Colon (tissue), 2 donors: ENCODE data around the gene TRIP12.
"Not testable (repeated sequence)": the region's sequence is repeated elsewhere in the genome, so short reads cannot be mapped to it uniquely, and the experiment has no call there.

Source experiments
- FAIRE-seq: peaks from 2 replicates; lab custom pipeline; 2012; peaks lifted over from hg19 to GRCh38; lab: Jason Lieb, UNC
- donor health status: control.
- donor health status: control.

TRIP12 gene

DNA sequence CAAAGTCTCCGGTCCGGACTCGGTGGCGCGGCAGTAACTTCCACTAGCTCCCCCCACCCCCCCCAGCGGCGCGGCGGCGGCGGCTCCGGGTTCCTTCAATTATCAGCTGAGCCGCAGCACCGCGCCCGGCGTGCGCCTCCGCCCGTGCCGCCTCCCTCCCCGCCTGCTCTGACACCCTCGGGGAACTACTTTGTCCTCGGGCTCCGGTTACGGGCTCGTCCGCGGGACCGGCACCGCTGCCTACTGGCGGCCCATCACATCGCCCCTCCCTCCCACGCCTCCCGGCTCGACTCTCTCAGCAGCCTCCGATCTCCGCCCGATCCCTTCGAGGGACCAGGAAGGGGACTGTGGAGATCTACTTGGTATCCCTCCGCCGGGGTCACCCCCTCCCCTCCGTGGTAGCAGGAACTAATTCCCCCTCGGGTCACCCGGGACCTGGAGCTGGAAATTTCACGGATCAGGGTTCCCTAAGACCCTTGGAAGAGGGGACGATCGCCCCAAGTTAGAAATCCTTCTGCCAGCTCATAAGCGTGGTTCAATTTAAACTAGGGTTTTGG lies at the start of gene TRIP12:
Gene TRIP12 (minus strand): TSS at position 118 of the 557 bp plus-strand sequence. CDS start 41,930 bp downstream, outside the sequence.
- no peak for FAIRE-seq

DNA sequence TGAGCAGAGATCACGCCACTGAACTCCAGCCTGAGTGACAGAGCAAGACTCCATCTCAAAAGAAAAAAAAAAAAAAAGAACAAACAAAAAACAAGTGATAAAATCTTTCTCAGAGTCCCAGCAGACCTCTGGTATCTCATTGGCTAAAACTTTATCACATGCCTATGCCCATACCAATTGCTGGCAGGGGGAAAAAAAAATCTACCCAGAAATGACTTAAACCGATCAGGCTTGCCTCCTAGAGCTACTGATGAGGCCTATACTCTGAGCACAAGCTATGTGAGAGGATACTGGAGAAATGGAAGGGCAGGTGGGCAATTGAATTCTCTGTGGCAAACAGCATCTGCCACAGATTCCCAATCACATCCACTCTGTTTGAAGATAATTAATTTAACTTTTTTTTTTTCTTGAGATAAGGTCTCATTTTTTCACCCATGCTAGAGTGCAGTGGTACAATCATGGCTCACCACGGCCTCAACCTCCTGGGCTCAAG lies 49.5 kb upstream of the TRIP12 start:
- FAIRE-seq = no peak

- FAIRE-seq = no peak
Measured at GRCh38 chr2:229970406-229970805, 48.6 kb upstream of the TRIP12 start.

- FAIRE-seq = no peak
Measured at GRCh38 chr2:229969921-229970320, 48.1 kb upstream of the TRIP12 start.

GRCh38 chr2:229963596-229963995 lies 41.8 kb upstream of the TRIP12 start:
- FAIRE-seq = not testable (repeated sequence)

GRCh38 chr2:229956491-229956890 lies 34.7 kb upstream of the TRIP12 start:
- FAIRE-seq = no peak

GRCh38 chr2:229955663-229956062 lies 33.9 kb upstream of the TRIP12 start:
- no peak for FAIRE-seq

DNA sequence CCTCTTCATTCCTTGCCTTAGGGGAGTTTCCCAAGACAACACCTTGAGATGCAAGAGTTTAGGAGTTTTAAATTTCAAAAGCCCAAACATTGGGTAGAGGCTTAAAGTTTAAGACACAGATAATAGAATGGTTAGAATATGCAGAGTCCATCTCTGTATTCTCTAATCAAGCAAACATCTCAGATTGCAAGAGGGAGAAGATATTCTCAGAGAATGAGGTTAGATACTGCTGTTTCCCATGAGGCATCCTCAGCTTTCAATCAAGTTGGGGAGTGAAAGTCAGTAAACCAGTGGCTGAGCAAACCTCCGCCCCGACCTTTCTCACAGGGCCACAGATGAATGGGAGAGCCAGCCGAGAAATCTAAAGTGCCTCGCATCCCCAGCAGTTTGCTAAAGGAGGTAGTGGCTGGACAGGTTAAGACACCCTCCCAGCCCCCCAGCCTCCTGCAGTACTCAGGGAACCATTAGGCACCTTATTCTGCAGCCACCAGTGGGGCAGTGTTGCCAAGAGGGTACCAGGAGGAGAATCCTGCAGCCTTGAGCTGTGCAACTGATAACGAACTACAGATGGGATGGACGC lies 30.5 kb upstream of the TRIP12 start:
- FAIRE-seq = no peak

DNA sequence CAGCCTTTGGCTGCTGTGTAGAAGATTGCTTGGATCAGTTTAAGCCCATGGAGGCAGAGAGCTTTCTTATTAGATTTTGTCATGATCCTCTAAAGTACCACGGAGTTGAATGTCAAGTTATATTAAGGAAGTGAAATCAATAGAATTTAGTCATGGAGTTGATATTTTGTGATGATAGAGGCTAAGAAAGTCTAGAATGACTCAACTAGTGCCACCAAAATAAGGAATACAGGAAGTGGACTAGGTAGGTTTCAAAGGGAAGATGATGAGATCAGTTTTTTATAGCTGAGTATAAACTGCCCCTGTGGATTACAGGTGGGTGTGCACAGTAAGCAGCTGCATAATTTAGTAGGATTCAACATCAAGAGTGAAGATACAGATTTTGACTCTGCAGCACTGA lies 25.7 kb upstream of the TRIP12 start:
- FAIRE-seq = no peak

DNA sequence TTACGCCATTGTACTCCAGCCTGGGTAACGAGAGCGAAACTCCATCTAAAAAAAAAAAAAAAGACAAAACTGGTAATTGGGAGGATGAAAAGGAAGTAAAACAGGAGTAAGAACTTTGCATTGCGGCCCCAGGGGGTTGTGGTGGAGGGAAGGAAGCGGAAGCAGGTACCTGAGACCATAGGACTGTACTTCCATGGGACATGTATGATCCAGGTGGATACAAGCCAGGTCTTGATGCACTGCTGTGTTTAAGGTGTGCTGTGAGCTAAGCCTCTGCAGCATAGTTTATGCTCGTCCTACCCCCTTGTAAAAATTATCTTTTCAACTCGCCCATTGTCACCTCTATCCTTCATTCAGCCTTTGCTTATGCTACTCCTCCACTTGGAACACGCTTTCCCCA lies 24.2 kb upstream of the TRIP12 start:
- FAIRE-seq = no peak

DNA sequence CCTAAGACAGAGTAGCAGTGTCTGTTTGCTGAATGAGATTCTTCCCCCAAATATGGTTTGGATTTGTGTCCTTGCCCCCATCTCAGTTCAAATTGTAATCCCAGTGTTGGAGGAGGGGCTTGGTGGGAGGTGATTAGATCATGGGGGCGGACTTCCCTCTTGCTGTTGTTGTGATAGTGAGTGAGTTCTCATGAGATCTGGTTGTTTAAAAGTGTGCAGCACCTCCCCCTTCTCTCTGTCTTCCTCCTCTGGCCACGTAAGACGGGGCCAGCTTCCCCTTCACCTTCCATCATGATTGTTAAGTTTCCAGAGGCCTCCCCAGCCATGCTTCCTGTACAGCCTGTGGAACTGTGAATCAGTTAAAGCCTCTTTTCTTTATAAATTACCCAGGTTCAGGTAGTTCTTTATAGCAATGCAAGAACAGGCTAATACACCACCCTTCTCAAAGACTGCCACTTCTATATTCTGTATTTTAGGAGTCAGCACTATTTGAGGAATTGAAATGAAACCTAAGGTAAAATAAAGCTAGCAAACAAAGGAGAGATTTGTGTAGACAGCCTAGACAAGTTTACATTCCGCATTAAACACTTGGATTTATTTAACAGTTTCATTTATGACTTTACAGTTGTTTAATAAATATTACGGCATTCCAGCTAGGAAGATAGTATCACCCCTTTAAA lies 22.1 kb upstream of the TRIP12 start:
- no peak for FAIRE-seq

DNA sequence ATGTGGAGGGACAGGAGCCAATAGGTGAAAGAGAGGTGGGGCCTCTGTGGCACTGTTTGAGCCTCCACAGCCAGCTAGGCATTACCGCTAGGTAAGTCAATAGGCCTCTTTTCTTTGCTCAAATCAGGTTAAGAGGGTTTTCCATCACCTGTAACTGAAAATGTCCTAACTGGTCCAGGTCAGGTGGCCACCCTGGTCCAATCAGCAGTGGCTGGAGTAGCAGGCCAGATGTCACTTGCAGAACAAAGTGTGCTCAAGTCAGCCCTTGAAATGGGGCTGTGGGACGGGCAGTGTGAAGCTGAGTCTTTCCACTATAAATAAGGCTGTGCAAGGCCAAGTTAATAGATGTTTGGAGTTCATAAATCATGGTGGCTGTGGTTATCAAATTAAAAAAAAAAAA lies 21.4 kb upstream of the TRIP12 start:
- no peak for FAIRE-seq

DNA sequence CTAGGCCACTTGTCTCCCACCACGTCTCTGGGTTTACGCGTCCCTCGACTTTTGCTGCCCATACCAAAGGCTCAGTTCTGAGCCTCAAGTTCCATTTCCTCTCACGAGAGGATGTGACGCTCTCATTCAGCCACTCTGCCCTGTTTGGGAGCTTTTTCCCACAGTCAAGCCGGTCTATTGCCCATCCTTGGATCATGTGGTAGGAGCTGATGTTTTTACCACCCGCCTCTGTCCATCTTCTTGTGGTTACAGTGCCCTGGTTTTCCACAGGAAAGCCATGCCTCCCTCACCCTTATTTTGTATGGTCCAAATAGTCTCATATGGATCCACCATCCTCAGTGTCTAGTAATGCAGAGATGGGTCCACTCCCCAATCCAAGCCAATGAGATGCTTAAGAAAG lies 20.9 kb upstream of the TRIP12 start:
- no peak for FAIRE-seq

- no peak for FAIRE-seq
Measured at GRCh38 chr2:229937537-229937936, 15.7 kb upstream of the TRIP12 start.

DNA sequence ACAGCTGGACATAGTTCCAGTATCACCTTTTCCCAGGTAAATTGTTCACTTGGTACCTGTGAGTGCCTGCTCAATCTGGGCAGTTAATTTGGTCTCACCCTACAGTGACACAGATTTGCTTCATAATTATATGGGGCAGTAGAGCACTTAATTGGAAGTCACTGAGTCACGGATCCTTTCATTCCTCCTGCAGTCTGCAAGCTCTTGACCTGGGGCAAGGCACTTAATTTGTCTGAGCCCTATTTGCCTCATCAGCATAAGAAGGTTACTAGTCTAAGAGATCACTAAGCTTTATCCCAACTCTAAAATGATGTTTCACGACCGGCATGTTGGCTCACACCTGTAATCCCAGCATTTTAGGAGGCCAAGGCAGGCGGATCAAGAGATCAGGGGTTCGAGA lies 9.4 kb upstream of the TRIP12 start:
- no peak for FAIRE-seq

- FAIRE-seq = no peak
Measured at GRCh38 chr2:229930656-229931055, 8.8 kb upstream of the TRIP12 start.

GRCh38 chr2:229927817-229928321 lies 6.1 kb upstream of the TRIP12 start:
- no peak for FAIRE-seq

DNA sequence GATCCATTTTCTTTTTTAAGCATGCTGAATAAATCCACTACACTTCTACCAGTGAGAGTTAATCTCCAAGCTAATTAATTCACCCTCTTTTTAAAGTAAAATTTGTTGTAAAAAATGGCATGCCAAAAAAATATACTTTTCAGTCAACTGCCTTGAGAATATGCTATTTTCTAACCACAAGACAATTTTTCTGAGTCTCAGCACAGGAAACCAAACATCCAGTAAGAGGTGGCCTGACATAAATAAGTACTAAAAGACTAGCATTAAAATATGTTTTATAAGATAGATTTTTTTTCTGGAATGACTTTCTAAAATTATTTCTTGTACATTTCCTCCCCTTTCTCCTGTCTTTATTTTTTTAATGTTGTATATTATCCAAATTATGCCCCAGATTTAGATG lies 3.4 kb upstream of the TRIP12 start:
- FAIRE-seq = no peak

DNA sequence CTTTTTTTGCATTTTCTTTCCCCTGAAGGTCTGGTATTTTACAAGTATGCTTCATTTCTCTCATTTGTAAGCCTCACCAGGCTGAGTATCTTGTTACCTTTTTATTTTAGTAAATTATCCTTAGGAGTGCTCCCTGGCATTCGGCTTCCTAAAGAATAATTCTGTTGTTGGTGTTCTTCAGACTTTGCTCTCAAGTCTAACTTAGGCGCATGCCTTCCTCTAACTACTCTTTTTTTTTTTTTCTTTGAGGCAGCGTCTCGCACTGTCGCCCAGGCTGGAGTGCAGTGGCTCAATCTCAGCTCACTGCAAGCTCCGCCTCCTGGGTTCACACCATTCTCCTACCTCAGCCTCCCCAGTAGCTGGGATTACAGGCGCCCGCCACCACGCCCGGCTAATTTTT lies 2.7 kb upstream of the TRIP12 start:
- not testable (repeated sequence) for FAIRE-seq

GRCh38 chr2:229922449-229923386 lies 909 bp upstream of the TRIP12 start, which contains the start of gene FBXO36:
Gene FBXO36, plus strand, starts transcription at chr2:229922503. Its CDS starts 11 bp downstream, at chr2:229922514.
- FAIRE-seq = no peak

DNA sequence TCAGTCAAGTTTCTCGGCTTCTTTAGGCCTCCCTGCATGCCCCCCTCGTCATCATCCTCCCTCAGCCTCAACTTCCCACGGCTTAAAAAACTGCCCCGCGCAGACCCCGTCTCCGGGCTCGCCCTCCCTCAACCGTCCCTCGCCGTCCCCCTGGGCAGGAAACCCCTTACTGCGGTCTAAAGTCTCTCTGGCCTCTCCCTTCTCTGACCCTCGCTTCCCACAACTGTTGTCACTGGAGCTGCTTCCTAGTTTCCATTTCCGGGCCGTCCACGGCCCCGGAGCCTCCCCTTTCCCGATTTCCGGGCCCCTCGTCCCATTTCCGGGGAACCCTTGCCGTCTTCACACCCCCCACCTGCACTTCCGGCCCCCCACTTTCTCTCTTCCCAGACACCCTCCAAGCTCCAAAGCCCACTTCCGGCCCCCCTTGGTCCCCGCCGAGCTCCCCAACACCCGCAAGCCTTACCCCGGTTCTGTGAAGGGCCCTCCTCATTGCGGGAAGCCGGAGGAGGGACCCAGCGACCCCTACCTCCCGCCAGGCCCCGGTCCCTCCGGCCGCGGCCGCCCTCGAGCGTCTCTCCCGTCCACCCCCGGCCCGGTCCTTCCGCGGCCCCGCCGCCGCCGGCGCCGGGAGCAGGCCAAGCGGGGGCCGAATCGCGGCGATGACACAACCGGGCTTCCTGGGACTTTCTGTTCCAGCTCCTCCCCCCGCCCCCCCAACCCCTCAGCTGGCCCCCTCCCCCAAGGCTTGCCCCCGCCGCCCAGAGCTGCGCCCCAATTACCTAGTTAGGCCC lies 513 bp downstream of the TRIP12 start:
- no peak for FAIRE-seq
